Stimulated activated CD4-positive, alpha-beta T cell treated with anti-CD3 and anti-CD28 coated beads, TNF-alpha, amount 100 ng/mL, for 48 hours (primary cell): ENCODE results near the gene NGF.
"Not testable (repeated sequence)": the region's sequence is repeated elsewhere in the genome, so short reads cannot be mapped to it uniquely, and the experiment has no call there.

Experiments
- DNase-seq, 3 donors: peaks; one replicate each; pipeline ENCODE4 v3.0.0-alpha.2; 2020; ENCODE audit warnings: low read depth in 3 of 3

NGF gene

DNA sequence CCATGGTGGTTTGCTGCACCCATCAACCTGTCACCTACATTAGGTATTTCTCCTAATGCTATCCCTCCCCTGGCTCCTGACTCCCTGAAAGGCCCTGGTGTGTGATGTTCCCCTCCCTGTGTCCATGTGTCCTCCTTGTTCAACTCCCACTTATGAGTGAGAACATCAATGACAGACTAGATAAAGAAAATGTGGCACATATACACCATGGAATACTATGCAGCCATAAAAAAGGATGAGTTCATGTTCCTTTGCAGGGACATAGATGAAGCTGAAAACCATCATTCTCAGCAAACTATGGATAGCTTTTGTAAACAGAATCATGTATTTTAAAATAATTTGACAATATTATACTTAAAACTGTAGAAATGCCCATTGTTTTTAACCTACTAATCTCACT, 28.5 kb downstream of the NGF start:
- not testable (repeated sequence) for DNase-seq

DNA sequence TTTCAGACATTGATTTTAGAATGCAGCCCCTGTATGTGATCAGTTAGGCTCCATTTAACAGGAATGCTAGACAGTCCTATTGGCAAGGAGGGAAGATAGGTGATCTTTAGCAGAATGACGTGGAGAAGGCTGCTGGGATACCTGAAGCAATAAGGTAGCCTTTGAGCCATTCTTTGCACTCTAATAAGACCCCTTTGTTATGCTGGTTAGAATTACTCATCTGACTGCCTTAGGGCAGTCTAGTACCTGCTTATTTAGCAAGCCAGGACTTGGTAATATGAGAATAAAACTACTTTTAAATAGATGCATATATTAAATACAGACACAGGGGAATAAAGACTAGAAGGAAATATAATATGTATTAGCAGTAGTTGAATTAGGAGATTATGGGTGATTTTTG, 29.1 kb downstream of the NGF start:
- DNase-seq: no peak

DNA sequence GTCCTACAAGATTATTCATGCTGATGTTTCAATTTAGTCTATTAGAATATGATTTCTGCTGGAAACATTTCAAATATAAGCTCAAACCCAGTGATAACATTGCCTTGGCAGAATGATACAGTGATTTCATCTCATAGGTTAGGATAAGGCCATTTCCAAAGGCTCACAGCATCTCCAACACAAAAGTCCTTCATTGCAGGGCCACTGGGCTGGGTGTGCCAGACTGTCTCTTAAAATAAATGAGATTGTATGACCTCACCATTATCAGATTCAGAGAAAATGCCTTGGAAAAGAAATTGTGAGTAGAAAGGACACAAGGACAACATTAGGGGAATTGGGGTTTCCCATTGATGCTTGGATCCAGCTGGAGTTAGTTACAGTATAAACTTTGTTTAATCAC, 30.4 kb downstream of the NGF start:
- no peak for DNase-seq

DNA sequence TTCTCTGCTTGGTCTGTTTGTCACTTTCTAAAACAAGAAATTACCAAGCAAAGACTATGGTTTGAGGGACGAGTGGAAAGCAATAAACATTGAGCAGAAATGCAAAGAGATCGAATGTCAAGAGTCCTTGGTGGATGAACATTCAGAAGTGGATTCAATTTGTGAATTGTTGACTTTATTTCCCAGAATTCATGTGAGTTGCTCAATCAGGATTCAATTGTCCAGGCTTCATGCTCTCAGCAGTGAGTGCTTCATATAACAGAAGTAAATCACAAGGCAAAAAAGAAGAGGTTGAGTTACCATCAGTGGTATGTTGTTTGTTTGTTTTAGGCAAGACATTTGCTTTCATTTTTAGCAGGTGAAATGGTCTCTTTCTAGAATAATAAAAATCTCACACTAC, 31.9 kb downstream of the NGF start:
- no peak for DNase-seq

DNA sequence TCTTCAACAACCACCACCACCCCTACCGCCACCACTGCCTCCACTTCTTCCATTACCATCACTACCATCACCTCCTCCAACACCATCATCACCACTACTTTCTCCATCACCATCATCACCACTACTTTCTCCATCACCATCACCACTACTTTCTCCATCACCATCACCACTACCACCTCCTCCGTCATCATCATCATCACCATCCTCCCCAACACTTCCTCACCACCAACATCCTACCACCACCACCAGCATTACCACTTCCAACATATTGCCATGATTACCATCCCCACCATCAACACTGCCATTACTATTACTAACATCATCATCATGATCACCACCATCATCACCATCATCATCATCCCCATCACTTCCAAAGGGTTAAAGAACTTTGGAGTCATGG, 34.7 kb downstream of the NGF start:
- DNase-seq: no peak

DNA sequence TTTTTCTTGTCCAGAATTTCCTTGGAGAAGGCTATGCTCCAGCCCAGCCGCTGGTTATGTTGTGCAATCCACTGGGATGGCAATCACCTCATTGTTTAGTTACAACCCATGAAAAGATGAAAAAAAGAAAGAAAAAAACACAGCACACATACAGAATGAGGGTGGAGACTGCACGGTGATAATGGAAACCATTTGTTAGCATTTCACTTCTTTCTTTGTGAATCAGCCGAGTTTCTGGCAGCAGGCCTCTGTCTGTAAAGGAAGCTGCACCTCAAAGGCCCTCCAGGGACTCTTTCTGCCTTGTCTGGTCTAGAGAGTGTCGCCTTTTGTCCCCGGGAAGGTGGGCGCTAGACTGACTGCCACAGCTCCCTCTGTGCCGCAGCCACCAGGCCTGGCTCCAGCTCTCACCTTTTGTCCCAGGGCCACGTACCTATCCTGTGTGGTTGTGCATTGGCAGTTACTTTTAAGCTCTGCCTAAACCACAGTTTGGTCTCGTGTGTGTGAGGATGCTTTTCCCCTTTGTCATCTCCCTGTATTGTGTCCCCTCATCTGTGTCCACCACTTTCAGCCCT, 35.6 kb downstream of the NGF start:
- no peak for DNase-seq

DNA sequence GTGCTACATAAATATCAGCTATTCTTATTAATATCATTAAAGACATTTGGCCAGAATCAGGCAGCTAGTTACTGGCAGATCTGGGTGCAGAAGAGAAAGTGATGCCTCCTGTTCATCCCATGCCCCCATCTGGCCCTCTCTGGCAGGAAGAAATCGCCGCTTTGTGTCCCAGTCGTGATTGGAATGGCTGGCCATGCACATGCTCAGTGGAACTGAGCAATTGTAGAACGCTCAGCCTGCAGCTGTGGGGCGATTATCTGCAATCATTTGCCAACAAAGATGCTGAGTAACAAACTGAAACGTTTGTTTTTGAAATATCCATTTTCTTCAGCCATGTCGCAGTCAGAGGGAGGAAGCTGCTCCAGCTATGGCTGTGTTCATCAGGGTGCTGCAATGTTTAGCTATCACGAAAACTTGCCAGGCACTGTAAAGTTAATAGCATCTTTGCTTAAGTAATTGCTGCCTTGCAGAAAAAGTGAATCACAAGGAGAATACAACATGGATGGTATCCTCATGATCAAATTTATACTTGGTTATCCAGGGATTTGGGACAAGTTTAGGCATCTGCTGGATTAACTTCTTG, 36.5 kb downstream of the NGF start:
- no peak for DNase-seq

DNA sequence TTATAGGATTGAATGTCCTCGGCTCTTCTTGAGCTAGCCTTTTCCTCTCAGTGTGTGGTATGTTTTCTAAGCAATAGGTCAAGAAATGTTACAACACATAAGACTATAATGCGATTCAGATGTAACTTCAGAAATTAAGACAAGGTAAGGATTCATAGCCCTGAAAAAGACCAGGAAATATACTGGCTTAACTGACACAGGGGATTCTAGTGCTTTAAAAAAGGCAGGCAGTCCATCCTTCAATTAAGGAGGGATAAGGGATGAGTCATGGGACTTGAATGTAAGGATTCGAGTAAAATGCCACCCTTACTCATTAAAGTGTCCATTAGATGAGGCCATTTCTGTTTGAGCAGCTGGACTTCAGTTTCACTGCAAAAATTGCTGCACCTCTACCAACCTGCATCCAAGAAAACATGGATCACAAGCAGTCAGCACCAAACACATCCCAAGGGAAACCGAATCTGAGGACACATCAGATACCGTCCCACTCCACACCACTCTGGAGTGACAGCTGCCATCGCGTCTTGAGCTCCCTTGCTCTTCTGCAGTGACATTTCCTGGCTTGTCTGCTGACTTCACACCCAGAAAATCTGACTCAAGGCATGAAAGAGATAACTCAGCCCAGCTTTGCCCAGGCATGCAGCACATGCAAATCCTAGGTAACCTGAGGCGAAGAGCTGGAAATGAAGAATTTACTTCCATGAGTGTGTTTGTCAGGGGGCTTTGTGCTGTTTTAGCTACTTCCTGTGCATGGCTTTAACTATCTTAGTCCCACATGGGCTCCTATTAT, 37.8 kb downstream of the NGF start:
- DNase-seq: no peak

DNA sequence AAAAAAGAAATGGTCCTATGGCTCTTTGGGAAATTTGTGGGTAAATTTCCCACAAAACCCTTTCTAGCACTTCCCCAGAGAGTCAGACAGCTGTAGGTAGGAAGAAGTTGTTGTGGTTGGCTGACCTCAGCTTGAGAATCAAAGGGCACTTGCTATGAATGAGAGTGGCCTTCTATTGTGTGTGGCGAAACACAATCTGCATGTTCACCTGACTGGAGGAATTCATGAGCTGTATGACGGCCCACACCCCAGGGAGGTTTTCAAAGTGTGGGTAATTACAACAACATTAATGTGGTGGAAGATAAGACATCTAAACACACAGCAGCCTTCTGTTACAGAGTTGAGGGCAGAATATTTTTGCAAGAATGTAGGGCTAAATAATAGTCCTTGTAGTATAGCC, 38.8 kb downstream of the NGF start:
- DNase-seq: no peak

DNA sequence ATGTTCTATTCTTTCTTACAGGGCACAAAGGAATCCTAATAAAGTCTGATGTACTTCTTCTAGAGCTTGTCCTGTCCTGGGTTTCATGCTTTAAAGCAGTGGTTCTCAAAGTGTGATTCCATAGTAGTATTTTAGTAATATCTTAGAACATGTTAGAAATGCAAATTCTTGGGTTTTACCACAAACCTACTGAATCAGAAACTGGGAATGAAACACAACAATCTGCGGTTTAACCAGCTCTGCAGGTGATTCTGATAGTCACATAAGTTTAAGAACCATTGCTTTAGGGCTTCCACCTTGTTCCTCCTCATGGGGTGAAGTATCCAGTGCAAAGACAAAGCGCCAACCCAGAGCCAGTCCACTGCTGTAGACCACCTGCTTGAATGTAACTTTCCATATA, 41.1 kb downstream of the NGF start:
- no peak for DNase-seq

DNA sequence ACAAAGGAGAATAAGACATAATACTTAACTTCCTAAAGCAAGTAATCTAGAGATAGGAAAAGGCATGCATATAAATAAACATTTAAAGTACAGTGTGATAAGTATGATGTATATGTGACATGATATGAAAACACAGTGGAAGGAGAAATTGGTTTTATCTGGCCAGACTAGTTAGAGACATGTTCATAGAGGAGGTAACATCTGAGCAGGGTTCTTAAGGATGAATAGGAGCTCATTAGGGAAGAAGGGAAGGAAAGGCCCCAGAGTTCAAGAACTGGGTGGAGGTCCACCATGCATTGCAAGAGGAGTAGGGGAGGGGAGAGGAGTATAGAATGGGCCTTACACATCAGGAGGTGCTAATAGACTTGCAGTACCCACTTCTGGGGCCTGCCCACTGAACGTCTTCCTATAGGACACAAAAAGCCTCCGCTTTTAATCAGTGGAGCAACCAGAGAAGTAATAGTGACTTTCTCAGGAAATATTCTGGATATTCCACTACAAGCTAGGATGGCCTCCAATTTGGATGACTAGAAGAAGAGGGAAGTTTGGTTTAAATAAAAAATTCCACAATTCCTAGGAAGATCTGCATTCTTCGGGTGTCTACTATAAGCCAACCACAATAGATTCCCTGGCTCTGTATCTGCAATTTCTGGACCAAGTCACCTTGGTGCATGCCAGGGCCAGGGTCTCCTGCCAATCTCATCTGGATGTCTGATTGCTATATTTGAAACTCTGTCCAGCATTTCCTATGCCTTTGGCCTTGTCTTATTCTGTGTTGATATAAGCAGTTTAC, 41.9 kb downstream of the NGF start:
- no peak for DNase-seq

DNA sequence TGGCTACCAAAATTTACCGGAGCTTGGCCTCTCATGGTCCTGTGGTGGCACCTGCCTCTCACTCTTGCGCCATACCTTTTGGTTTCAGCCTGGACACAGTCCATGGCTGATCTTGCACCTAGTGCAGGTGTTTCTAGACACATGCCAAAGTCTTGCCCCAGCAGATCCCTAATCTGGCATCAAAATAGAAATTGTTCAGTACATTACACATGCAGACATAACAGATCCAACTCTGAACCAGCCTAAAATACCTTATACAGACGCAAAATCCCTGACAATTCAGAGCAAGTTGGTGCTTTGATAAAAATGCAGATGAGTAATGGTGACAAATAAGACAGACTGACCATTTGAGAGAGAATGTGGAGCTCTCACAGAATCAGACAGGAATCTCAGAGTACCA, 44.1 kb downstream of the NGF start:
- no peak for DNase-seq

DNA sequence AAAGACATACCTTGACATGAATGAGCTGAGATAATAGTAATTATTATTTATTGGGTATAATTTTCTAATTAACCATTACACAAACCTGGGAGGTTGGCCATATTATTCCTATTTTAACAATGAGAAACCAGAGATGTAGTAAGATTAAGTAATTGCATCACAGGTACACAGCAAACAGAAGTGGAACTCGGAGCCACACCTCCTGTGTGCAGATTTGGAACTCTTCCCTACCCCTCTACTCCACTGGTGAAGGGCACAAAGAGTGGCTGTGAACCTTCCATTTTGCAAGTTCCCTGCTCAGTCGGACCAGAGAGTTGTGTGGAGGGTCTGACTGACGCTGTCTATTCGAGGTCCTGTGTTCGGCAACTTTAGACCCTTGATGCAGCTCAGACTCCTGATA, 45.0 kb downstream of the NGF start:
- DNase-seq: no peak

DNA sequence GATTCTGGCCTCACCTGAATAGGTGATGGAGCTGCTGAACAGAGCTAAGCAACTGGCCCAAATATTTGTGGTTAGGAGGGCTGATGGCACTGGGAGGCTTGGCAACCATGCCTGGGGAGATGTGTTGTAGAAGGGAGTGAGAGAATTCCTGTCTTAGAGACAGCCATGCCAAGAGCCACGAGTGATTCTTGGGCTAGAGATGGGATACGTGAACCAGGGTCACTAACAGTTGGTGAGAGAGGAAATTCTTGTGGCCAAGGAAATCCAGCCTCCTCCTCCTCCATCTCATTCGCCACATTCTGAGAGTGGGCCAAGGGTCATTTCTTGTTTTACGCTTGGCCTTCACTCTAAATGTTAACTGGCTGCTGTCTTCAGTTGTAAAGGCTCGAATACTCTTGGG, 46.3 kb downstream of the NGF start:
- no peak for DNase-seq

DNA sequence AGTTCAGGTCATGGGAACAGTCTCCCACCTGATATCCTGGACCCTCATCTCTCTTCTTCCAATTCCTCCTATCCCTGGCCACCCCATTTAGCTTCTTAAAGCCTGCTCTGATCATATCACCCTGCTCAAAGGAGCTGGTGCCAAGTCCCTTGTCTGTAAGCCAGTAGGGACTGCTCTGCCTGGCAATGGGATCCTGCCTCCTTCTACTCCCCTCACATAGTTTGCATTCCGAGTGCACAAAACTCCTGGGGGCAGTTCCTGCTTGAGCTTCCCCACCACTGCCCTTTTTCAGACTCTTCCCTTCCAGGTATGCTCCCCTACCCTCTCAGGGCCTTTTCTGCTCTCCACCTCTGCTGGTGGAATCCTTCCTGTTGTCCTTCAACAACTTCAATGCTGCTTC, 48.1 kb downstream of the NGF start:
- no peak for DNase-seq

DNA sequence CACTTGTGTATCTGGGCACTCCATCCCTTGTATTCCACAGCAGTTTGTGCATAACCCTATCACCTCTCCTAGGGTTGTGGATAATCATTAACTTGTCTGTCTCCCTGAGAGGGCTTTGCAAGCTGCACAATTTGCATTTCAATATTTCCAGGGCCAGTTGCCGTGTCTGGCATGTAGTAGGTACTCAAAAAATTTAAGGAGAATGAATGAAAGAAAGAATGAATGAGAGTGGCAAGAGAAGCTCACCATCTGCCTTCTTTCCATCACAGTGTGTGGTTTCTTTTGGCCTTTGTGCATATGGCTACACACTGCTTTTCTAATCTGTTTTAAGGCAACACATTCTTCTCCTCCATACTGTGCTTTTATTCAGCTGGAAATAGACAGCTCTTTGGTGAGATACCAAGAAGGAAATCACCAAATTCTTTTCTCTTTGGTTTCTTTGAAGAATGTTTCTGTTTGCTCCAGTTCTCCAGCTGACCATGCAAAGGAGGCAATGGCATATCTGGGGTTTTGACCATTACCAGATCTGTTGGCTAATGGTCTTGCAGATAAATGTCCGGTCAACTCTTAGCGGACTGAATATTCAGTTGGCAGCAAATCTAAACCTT, 49.4 kb downstream of the NGF start:
- DNase-seq: no peak

DNA sequence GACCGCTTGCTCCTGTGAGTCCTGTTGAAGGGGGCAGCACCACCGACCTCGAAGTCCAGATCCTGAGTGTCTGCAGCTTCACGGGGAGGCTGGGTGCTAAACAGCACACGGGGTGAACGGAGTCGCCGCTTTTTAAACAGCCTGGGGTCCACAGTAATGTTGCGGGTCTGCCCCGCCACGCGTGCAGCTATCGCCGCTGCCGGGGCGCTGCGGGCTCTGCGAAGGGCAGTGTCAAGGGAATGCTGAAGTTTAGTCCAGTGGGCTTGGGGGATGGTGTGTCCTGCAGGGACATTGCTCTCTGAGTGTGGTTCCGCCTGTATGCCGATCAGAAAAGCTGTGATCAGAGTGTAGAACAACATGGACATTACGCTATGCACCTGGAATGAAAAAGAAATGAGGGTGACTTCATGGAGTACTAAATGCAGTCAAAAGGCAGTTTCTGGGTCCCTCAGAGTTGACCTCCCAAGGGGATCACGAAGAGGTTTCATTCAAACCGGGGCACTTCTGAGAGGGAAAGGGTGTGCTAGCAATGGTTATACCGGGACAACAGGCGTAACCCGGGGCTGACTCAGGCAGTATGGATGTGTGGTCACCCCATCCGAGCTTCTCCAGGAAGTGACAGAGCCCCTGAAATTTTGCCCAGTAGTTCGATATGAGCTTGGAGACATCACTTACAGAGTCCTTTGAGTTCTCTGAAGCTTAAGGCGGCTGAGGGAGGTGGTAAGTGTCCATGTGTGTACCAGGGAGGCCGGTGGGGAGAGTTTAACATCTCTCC, 51.4 kb downstream of the NGF start:
- no peak for DNase-seq

DNA sequence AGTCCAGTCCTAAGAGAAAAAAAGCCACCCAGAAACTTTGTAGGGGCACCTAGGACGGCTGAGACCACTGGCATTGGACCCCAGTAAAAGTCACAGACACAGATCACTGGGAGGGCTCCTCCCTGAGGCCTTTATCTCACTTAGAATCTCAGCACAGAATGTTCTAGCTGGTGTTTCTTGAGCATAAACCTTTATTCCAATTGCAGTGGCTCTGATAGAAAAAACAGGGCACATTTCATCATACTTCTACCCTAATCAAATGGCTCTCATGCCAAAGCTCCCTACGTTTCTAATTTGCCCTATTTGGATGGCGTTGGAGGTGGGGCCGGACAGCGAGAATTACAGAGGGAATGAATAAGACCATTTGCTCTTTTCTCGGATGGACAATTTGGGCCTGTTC, 53.8 kb downstream of the NGF start:
- no peak for DNase-seq

DNA sequence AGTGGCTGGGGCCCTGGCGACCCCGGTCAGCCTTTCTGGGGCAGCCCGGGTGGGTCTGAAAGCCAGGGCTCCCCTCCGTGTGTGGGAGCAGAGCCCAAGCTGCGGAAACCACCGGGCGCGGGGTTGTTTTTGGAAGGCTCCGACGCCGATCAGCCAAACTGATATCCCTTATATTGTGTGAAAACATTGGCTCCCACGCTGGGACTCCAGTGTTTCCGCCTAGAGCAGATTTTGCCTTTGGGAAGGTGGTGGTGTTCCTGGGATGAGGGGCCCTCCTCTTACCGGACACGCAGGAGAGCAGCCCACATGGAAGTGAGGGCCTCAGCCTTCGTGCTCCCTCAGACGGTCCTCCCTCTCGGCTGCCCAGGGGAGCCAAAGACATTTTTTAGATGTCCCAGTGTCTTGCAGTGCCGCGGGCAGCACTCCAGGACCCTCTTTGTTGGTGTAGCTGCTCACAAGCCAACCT, 54.3 kb downstream of the NGF start:
- no peak for DNase-seq

DNA sequence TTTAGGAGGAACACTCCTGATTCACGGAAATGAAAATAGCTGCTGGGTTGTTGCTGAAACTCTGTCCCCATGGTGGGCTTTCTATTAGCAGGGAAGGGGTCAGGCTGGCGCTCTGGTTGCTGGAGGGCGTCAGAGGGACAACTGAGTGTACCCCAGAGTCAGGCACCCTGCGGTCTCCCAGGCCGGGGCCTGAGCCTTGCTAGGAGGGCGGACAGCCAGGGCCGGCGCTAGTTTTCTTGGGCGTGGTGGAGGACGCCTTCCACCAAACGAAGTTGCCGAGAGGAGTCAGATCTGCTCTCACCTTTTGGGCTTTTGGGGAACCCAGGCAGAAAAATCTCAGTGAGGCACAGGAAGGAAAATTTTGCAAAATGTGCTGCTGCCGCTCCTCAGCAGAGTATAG, 54.8 kb downstream of the NGF start:
- no peak for DNase-seq

DNA sequence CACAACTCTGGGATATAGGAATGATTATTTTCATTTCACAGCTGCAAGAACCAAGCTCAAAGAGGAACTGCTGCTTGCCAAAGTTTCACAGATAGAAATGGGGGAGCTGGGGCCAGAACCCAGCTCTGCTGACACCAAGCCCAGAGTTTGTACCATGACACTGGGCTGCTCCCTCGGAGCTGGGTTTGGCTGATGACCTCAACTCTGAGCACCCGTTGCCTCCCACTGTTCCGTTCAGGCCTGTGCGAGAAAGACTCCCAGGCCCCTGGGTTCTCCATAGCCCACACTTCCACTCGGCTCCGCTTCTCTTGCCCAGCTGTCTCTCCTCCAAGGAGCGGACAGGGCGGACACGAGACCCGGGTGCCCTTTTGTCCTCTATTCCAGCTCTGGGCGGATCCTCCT, 55.2 kb downstream of the NGF start:
- no peak for DNase-seq
